ENCODE results near the gene NRL. TPM values are rescaled to one million over a fixed set of nuclear protein-coding genes. Genes with fewer than 3 reads are reported as not detected.

NRL gene
- total RNA-seq, 1 donor from 2014 or later = 3.6 TPM

DNA sequence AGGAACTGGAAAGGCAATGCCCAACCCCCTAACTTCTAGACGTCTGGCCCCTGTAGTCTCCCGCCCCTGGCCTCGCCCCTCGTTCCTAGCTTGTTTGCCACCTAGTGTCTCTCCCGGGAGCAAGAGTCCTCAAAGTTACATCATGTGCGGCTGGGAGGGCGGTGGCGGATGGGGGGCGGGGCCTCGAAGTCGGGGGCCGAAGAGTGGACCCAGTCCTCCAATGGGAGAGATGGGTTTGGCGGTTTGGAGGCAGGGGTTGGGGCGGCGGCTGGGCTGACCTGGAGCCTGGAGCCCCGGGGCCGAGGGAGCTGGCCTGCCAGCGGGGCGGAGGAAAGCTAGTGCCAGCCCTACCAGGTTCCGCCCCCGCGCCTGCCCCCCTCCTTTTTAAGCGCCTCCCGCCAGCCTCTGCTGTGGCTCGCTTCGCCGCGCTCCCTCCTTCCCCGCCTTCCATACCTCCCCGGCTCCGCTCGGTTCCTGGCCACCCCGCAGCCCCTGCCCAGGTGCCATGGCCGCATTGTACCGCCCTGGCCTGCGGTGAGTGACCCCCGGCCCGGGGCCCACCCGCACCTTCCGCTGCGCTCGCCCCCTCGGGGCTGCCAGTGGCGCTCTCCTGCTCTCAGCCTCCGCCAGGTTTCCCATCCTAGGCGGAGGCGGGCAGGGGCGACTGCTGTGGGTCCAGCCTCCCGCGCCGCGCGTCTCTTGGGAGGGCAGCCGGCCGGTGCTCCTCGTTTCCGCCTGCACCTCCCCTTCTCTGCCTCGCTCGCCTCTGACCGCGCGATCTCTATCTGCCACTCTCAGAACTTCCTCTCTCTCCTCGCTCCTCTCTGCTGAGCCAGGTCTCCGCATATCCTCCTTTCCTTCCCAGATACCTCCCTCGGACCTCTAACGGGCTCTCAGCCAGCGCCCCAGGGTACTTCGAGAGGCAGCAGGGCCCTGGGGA lies 20.6 kb downstream of the NRL start, which contains the start of gene PCK2:
PCK2 (plus strand) TSS at position 411 of the 940 bp plus-strand sequence; CDS start at position 506, 95 bp downstream.
- peak within 1 kb of the TSS; percentile 82 for H3K4me3 ChIP-seq (ENCODE audit: low read depth, low read length)
- H3K27me3 ChIP-seq (ENCODE audit: control insufficient read depth, insufficient read depth, low read length) = no peaks in the 10 kb centered on the region
- peak; percentile 71 for DNase-seq (ENCODE audit: low read depth)
- TF ChIP-seq, protein P1, sequence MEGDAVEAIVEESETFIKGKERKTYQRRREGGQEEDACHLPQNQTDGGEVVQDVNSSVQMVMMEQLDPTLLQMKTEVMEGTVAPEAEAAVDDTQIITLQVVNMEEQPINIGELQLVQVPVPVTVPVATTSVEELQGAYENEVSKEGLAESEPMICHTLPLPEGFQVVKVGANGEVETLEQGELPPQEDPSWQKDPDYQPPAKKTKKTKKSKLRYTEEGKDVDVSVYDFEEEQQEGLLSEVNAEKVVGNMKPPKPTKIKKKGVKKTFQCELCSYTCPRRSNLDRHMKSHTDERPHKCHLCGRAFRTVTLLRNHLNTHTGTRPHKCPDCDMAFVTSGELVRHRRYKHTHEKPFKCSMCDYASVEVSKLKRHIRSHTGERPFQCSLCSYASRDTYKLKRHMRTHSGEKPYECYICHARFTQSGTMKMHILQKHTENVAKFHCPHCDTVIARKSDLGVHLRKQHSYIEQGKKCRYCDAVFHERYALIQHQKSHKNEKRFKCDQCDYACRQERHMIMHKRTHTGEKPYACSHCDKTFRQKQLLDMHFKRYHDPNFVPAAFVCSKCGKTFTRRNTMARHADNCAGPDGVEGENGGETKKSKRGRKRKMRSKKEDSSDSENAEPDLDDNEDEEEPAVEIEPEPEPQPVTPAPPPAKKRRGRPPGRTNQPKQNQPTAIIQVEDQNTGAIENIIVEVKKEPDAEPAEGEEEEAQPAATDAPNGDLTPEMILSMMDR (IDR thresholded peaks at IDR 0.05; ENCODE audit: insufficient read depth, low read length, poor library complexity, severe bottlenecking) = peak; percentile 16
- no peaks in the 10 kb centered on the region for H3K36me3 ChIP-seq (ENCODE audit: control insufficient read depth, insufficient read depth, low read length)

DNA sequence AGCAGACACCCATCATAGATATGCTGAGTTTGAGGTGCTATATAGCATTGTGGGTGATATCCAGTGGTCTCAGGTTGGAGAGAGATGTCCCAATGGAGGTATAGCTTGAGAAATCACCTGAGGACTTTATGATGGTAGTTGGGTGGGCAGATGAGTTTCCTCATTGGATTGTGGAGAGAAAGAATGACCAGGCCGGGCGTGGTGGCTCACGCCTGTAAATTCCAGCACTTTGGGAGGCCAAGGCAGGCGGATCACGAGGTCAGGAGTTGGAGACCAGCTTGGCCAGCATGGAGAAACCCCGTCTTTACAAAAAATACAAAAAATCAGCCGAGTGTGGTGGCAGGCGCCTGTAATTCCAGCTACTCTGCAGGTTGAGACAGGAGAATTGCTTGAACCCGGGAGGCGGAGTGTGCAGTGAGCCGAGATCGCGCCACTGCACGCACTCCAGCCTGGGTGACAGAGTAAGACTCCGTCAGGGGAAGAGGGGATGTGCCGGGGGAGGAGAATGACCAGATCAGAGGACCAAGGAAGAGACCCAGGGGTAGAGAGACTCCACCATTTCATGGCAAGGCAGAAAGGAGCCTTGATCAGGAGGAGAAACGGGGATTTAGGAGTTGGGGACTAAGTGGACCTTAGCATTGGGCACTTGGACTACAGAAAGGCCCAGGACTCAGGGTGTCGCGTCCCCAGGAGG lies 21.4 kb downstream of the NRL start:
- Histone ChIP-seq H3K27me3 (ENCODE audit: control insufficient read depth, insufficient read depth, low read length) (no peaks in the 10 kb centered on the region), H3K4me3 (ENCODE audit: low read depth, low read length) (peak overlapping the region; percentile 0), H3K36me3 (ENCODE audit: control insufficient read depth, insufficient read depth, low read length) (no peaks in the 10 kb centered on the region)
- TF ChIP-seq, protein P1 (IDR thresholded peaks at IDR 0.05; ENCODE audit: insufficient read depth, low read length, poor library complexity, severe bottlenecking) = no peak
- no peak for DNase-seq (ENCODE audit: low read depth)

DNA sequence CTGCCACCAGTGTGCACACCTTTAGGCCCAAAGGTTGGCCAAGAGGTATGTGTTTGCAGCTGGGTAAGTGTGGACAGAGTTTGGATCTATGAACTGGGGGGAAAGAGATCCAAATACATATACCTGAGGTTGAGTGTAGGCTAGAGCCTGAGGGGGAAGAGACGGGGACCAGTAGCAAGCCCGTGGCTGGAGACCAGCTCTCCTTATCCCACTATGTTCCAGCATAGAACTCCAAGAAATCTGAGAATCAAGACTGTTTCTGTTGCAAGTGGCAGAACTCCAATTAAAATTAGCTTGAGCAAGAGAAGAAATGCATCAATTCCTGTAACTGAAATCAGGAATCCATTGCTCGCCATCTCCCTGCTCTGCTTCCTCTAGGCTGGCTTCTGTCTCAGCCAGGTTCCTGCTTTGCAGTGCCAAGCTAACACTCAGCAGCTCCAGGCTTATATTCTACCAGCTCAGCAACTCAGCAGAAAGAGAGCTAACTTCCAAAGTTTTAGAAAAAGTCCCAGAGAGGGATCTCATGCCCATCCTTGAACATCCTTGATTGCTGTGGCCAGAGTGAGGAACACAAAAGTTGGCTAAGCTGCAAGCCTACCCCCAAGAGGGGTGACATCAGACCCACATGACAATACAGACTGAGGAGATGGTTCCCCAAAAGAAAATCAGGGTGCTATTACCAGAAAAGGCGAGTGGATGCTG lies 22.1 kb downstream of the NRL start:
- no peak for DNase-seq (ENCODE audit: low read depth)
- Histone ChIP-seq H3K27me3 (ENCODE audit: control insufficient read depth, insufficient read depth, low read length) (no peaks in the 10 kb centered on the region), H3K36me3 (ENCODE audit: control insufficient read depth, insufficient read depth, low read length) (no peaks in the 10 kb centered on the region), H3K4me3 (ENCODE audit: low read depth, low read length) (no peak overlapping the region)
- TF ChIP-seq, protein P1 (IDR thresholded peaks at IDR 0.05; ENCODE audit: insufficient read depth, low read length, poor library complexity, severe bottlenecking) = no peak

DNA sequence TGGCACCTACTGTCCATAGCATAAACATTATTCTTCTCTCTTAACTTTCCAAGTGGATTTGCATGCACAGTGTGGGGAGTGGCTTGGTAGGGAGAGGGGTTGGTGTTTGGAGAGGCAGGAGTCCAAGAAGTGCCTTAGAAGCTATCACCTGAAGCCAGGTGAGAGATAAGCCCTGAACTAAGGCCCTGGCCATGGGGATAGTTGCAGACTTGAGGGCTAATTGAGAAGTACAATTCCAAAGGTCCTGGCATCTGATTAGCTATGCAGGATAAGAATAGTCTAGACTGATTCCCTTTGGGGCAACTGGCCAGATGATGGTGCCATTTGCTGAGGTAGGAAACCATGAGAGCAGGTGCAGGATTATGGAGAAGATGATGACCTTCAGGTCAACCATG lies 22.6 kb downstream of the NRL start:
- TF ChIP-seq, protein P1 (IDR thresholded peaks at IDR 0.05; ENCODE audit: insufficient read depth, low read length, poor library complexity, severe bottlenecking) = no peak
- Histone ChIP-seq H3K27me3 (ENCODE audit: control insufficient read depth, insufficient read depth, low read length) (no peaks in the 10 kb centered on the region), H3K36me3 (ENCODE audit: control insufficient read depth, insufficient read depth, low read length) (no peaks in the 10 kb centered on the region), H3K4me3 (ENCODE audit: low read depth, low read length) (no peak overlapping the region)
- DNase-seq (ENCODE audit: low read depth) = no peak

DNA sequence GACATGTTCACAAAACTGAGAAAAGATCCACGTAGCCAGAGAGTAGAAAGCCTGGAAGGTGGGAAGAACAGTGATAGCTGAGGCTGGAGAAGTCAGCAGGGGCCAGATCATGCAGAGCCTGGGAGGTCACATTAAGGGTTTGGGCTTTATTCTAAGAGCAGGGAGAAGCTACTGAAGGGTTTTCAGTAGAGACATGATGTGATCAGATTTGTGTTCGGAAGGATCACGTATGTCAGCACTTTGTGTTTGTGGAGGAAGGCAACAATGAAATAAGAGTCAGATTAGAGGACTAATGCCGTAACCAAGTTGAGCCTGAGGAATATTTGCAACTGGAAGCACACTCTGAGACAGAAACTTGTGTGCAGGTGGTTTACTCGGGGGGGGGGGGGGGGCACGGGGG lies 24.9 kb downstream of the NRL start:
- DNase-seq (ENCODE audit: low read depth) = no peak
- TF ChIP-seq, protein P1 (IDR thresholded peaks at IDR 0.05; ENCODE audit: insufficient read depth, low read length, poor library complexity, severe bottlenecking) = no peak
- Histone ChIP-seq H3K4me3 (ENCODE audit: low read depth, low read length) (no peak overlapping the region), H3K36me3 (ENCODE audit: control insufficient read depth, insufficient read depth, low read length) (no peaks in the 10 kb centered on the region), H3K27me3 (ENCODE audit: control insufficient read depth, insufficient read depth, low read length) (no peaks in the 10 kb centered on the region)

Measured in kidney epithelial cell (primary cell).